Glutamatergic neuron (in vitro differentiated cells): Measurements from ENCODE around the gene PLA2G6. TPM values are rescaled to one million over a fixed set of nuclear protein-coding genes. Genes with fewer than 3 reads are reported as not detected.

Experiments used
- DNase-seq: peaks from one replicate; pipeline ENCODE4 v3.0.0; 2022
- H3K27ac Mint-ChIP-seq: one replicate; pipeline ENCODE4 v1.8.0; 2020; ENCODE audit warnings: mild to moderate bottlenecking, mixed read lengths, inconsistent platforms; ENCODE audit not compliant: unreplicated experiment
- H3K27me3 Mint-ChIP-seq: one replicate; pipeline ENCODE4 v1.8.0; 2020; ENCODE audit warnings: mild to moderate bottlenecking, moderate library complexity, mixed read lengths, inconsistent platforms; ENCODE audit not compliant: unreplicated experiment
- H3K36me3 Mint-ChIP-seq: one replicate; pipeline ENCODE4 v1.8.0; 2020; ENCODE audit warnings: mild to moderate bottlenecking, mixed read lengths, inconsistent platforms; ENCODE audit not compliant: unreplicated experiment
- H3K4me1 Mint-ChIP-seq: one replicate; pipeline ENCODE4 v1.8.0; 2020; ENCODE audit warnings: mild to moderate bottlenecking, low read depth, mixed read lengths, inconsistent platforms; ENCODE audit not compliant: unreplicated experiment
- H3K4me3 Mint-ChIP-seq: one replicate; pipeline ENCODE4 v1.8.0; 2020; ENCODE audit warnings: mild to moderate bottlenecking, mixed read lengths, inconsistent platforms; ENCODE audit not compliant: unreplicated experiment
- H3K9me3 Mint-ChIP-seq: one replicate; pipeline ENCODE4 v1.8.0; 2020; ENCODE audit warnings: mild to moderate bottlenecking, moderate library complexity, mixed read lengths, inconsistent platforms; ENCODE audit not compliant: unreplicated experiment
- CTCF ChIP-seq: fragments of 200-600 bp; sonication (generic); IDR thresholded peaks from one replicate; pipeline ENCODE4 v1.5.0; 2021; ENCODE audit not compliant: partially characterized antibody, unreplicated experiment
- total RNA-seq: library from RNA; stranded (reverse); fragmentation: NEBNext Ultra II Directional; extraction: Animal tissue kit (Norgen Biotek cat#: 25700); gene quantifications from one replicate; pipeline ENCODE4 v1.2.1, GENCODE V29; 2021; ENCODE audit not compliant: unreplicated experiment

The PLA2G6 gene
- total RNA-seq, 1 donor from 2014 or later = 42.2 TPM

- no peak overlapping the region for H3K27ac Mint-ChIP-seq
- H3K36me3 Mint-ChIP-seq = no peaks in the 10 kb centered on the region
- H3K4me3 Mint-ChIP-seq = no peak overlapping the region
- H3K27me3 Mint-ChIP-seq = peaks cover 8% of the 10 kb centered on the region
- TF ChIP-seq CTCF = no peak
- no peak for DNase-seq
- H3K9me3 Mint-ChIP-seq = peaks cover 5% of the 10 kb centered on the region
- H3K4me1 Mint-ChIP-seq = peaks cover 4% of the 10 kb centered on the region
These were observed 104.0 kb downstream of the PLA2G6 start for GRCh38 chr22:38077595-38077994.

GRCh38 chr22:38077096-38077495 is 104.5 kb downstream of the PLA2G6 start:
- TF ChIP-seq CTCF = no peak
- Mint-ChIP-seq H3K9me3 (peaks cover 5% of the 10 kb centered on the region), H3K4me3 (peak overlapping the region; percentile 50), H3K36me3 (no peaks in the 10 kb centered on the region), H3K4me1 (peaks cover 4% of the 10 kb centered on the region), H3K27ac (no peak overlapping the region), H3K27me3 (peaks cover 8% of the 10 kb centered on the region)
- DNase-seq = no peak

- Mint-ChIP-seq H3K4me1 (peaks cover 4% of the 10 kb centered on the region), H3K36me3 (no peaks in the 10 kb centered on the region), H3K9me3 (peaks cover 8% of the 10 kb centered on the region), H3K4me3 (no peak overlapping the region), H3K27ac (no peak overlapping the region), H3K27me3 (peaks cover 10% of the 10 kb centered on the region)
- DNase-seq = no peak
- no peak for TF ChIP-seq CTCF
These were observed 105.7 kb downstream of the PLA2G6 start for GRCh38 chr22:38075961-38076360.

- no peaks in the 10 kb centered on the region for H3K36me3 Mint-ChIP-seq
- no peak overlapping the region for H3K27ac Mint-ChIP-seq
- peaks cover 9% of the 10 kb centered on the region for H3K4me1 Mint-ChIP-seq
- H3K9me3 Mint-ChIP-seq = peaks cover 8% of the 10 kb centered on the region
- H3K27me3 Mint-ChIP-seq = peaks cover 10% of the 10 kb centered on the region
- no peak overlapping the region for H3K4me3 Mint-ChIP-seq
- TF ChIP-seq CTCF = no peak
- no peak for DNase-seq
These were observed 106.4 kb downstream of the PLA2G6 start for GRCh38 chr22:38075105-38075825.
